GM19467 (cell line): ENCODE measurements around the gene DHX36.

Experiments
- ATAC-seq: cut with Tn5 transposase; IDR thresholded peaks from one replicate; pipeline ENCODE4 v1.9.1; 2021; ENCODE audit warnings: mild to moderate bottlenecking, moderate library complexity; ENCODE audit not compliant: unreplicated experiment

DHX36 gene

GRCh38 chr3:154294016-154294415 is 30.3 kb downstream of the DHX36 start:
- ATAC-seq: no peak

- no peak for ATAC-seq
Observed at GRCh38 chr3:154290187-154290586, 34.1 kb downstream of the DHX36 start.

GRCh38 chr3:154285221-154285620 is 39.1 kb downstream of the DHX36 start:
- no peak for ATAC-seq

- no peak for ATAC-seq
Observed at GRCh38 chr3:154280161-154280560, 44.1 kb downstream of the DHX36 start.

DNA sequence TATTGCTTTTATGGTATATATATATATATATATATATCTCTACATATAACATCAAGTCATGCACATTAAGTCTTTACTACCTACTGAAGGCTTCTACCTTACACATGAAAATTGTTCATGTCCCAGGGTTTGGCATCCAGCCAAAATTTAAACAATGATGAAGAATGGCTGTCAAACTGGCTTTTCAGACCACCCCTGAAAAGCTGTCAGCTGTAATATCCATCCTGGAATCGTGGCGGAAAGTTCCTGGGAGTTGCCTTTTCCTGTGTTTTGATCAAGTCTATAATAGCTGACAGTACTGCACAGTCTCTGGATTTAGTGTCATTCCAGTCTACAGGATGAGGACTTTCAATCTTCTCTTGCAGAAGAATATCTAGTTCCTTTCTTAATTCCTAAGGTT is 48.3 kb downstream of the DHX36 start:
- ATAC-seq: no peak

DNA sequence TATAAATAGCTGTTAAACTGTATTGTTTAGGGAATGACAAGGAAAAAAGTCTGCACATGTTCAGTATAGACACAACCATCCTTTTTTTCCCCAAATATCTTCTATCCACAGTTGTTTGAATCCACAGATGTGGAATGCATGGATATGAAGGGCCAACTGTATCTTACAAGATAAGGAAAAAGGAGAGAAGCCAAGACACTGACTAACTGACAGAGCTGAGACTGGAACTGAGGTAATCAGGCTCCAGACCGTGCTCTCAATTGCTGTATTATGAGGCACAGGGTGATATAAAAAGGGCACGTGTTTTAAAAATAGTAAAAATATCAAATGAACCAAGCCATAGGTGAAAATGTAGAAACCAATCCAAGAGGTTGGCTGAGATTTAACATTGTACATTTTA is 49.0 kb downstream of the DHX36 start:
- no peak for ATAC-seq

DNA sequence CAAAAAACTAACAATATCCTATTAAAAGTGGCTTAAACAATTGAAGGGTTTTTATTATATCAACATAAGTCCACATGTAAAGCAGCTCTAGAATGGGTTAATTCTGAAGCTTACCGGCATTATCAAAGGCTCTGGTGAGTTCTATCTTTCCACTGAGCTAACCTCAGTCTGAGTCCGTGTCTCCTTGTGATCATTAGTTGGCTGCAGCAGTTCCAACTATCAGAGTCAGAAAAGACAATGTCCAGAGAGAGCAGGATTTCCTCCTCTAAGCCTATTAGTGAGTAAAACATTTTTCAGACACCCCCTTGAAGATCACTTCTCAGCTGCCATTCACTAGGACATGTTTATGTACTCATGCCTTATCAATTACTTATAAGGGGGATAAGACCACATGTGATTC is 49.9 kb downstream of the DHX36 start:
- ATAC-seq: no peak

DNA sequence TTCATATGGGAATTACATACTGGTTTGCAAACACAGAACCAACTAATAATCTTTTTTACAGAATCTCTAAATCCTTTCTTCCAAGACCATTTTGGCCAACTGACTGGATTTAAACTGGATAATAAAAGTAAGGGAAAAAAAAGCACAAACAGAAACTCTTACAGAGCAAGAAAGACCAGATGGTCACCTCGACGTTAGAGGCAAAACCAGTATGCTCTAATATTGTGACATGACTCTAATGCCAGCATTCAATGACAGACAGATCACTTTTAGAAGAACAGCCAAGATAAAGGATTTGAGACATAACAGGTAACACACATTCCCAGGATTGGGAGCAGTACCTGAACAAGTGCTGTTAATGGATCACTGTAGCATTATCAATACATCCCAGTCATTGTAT is 50.9 kb downstream of the DHX36 start:
- ATAC-seq: no peak

- no peak for ATAC-seq
Observed at GRCh38 chr3:154254527-154254926, 69.8 kb downstream of the DHX36 start.

DNA sequence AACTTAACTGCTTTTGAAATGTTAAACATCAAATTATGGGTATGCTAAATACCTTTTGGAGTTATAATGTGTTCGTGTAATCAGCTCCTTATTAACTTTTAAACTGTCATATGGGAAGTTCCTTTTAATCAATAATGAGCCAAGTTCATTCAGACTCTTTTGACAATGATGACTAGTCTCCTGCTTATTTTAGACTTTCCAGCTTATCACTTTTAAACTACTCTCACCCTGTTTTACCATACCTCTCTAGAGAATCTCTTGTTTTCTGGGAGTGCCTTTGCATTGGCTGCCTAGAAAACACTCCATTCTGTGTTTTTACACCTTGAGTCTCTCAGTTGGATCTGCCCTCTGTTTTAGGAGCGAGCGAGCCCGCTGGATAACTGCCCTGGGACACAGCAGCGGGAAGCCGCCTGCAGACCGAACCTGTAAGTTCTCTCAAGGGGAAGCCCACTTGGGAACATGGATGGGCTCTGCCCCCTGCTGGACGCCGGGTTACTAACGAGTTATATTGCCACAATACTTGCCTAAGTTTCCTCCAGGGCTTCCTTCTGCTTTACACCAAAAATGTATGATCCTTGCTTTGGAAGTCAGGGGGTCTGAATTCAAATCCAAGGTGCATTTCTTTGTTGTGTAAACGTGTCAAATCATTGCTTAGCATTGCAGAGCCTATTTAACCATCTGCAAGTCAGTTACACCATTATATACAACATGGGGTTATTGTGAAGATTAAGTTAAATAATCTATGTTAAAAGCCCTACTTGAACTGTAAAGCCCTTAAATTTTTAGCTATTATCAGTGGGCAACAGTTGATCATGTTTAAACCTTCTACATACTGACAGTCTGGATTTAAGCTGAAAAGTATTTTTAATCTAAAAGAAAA is 71.3 kb downstream of the DHX36 start:
- peak; percentile 83 for ATAC-seq

DNA sequence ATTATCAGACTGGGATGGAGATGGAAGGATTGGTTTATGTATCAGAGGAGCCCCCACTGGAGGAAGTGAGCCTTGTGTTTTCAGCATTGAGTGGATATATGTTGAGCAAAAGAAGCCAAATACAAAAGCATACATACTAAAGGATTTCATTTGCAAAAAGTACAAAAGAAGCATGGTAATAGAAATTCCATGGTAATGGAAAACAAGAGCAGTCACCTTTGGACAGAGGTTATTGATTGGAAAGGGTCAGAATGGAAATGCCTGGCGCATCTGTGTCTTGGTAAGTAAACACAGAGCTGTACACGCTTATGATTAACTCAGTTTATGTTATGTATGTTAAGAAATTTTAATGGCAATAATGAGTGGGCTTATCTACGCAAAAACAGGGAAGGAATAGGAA is 72.7 kb downstream of the DHX36 start:
- no peak for ATAC-seq

DNA sequence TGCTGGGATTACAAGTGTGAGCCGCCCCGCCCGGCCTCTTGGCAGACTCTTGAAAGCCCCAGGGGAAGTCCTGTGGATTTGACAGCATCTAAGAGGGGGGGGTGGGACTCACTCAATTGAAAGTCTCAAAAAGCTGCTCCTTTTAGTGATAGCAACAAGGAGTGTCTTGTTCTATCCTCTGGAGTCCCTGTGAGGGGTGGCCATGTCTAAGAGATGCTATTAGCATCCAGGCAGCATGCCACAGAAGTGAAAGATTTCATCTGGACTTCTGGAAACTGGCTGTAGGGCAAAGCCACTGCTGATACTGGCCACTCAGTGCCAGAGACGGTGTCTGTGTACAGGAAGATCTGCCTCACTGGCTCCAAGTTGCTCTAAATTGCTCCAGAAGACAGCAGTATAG is 74.0 kb downstream of the DHX36 start:
- no peak for ATAC-seq

DNA sequence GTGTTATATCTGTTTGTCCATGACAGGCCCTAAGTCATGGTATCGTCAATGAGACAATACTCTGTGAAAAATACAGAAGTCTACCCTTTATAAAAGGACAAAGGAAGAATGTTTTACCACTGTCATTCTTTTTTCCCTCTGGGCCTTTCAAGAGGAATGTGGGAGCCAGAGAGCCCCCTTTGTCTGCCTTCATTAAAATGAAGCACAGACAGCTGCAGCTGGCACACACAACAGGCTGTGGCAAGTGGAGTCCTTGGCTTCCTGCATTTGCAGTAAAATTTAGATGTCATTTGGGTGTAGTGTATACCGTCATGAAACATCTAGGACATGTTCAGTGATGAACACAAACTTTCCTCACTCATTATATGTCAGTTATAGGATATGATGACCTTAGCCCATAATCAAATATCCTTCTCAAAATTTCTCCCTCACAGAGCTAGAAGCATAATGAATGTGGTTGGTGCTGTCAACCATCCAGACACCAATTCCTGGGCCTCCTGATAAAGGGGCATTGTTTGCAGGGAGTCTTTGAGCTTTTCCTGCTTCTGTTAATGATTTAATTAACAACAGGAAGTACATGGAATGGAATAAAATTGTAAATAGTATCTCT is 76.4 kb downstream of the DHX36 start:
- no peak for ATAC-seq

DNA sequence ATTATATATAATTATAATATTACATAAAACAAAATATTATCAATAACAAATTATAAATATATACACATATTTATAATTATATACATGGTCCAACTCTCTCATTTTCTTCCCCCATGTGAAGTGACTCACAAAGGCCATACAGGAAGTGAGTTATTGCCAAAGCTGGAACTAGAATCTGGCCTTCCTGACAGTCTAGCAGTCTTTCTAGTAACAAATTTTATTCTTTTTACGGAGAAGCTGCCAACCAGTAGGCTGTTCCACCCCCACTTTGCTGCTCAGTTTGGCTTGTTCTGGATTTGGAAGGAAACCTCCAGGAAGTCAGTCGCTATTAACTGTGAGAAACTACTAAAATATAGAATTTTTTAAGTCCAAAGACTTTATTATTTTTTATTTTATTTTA is 79.6 kb downstream of the DHX36 start:
- no peak for ATAC-seq

- no peak for ATAC-seq
Observed at GRCh38 chr3:154243353-154243752, 80.9 kb downstream of the DHX36 start.

DNA sequence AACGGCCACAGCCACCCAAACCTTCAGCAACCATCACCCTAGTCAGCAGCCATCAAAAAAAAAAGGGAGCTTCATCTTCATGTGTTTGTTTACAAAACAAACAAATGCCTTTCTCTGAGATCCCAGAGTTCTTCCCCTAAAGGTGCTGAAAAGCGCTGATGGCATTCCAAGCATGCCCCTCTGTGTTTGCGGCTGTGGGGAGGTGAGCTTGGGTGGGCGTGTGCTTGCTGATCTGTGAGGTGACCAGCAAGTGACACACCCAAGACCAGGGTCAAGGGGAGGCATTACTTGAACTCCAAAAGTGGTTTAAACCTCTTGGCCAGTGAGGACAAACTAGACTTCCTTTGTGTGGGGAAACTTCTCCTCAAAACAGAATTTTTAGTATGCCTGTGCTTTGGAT is 81.5 kb downstream of the DHX36 start:
- ATAC-seq: no peak

- ATAC-seq: no peak
Observed at GRCh38 chr3:154241496-154241895, 82.8 kb downstream of the DHX36 start.

DNA sequence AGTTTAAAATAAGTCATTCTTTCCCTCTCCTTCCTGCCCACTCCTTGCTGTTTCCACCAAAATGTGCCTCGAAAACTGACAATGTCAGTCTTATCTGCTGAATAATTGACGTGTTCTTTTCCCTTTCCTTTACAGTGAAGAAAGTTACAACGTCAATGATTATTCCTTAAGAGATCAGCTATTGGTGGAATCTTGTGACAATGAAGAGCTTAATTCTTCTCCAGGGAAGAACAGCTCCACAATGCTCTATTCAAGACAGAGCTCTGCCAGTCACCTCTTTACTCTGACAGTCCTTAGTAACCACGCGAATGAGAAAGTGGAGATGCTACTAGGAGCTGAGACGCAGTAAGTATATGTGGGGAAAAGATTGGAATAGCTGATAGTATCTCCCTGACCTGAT is 84.1 kb downstream of the DHX36 start:
- ATAC-seq: no peak

DNA sequence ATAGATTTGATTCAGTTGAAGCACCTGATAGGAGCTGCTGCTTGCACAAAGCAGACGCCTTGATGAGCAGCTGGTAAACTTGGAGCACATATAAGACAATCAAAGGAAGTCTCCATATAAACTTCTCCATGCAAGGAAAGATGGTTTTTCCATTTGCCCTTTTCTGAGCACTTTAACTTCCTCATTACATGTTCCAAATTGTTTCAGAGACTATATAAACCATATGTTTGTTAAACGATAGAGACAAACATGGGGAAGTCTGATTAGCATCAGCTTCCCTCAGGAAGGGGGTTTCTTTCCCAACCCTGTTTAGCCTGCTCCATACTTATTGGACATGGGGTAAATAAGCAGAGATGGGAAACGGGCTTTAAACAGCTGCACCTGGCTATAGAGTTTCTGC is 88.0 kb downstream of the DHX36 start:
- no peak for ATAC-seq

DNA sequence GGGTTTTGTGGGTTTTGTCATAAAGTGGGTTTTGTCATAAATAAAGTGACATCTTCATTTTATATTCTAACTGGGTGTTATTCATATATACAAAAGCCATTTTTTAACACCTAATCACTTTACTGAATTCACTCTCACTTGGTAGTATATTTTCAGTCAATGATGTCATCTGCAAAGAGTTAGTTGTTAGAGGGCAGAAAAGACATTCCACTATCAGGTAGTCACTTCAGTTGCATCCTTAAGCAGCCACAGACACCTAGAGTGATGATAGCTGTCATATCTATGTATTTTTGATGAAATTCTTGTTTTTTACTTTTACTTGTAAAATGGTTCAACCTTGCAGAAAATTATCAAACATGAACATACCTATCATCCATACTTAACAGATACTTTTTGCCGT is 89.0 kb downstream of the DHX36 start:
- ATAC-seq: no peak

GRCh38 chr3:154229217-154229590 is 95.1 kb downstream of the DHX36 start:
- no peak for ATAC-seq

DNA sequence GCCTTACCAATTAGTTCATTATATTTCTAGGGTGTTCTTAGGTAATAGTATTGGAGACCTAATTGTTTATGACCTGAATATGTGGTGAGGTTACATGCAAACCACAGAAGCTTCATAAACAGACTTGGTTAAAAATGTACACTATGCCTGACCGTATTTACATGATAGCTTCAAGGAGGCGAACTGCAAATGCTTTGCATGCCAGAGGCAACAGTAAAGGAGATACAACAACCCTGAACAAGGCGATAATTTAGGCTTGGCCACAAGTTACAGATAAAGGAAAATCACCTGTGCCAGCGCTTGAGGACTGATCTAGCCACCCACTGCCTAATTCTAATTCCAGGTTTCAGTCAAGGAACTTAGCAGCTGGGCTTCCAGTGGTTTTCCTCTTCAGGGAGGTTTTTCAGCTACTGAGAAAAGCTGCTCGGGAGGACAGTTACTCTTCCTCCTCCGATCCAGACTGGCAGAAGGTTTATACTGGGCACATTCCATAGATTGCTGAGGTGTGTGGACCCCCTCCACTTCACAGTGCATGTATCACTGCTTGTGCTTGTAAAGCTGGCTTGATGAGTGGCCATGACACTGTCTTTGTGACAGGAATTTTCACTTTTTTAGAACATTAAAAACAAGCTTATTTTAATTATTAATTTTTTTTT is 95.6 kb downstream of the DHX36 start:
- ATAC-seq: no peak
